H9 (cell line): ENCODE data around the gene MAPK13. TPM values are rescaled to one million over a fixed set of nuclear protein-coding genes. Genes with fewer than 3 reads are reported as not detected.

Source experiments
- DNase-seq: peaks from one replicate; pipeline ENCODE4 v3.0.0-alpha.2; 2017
- H2AFZ ChIP-seq: one replicate; pipeline ENCODE4 v1.6.1; 2013; ENCODE audit warnings: mild to moderate bottlenecking, low read length, control low read depth, moderate library complexity
- H2AK5ac ChIP-seq: 2 replicates; pipeline ENCODE4 v1.6.1; 2013; ENCODE audit warnings: low read length, control low read depth, mixed read lengths; ENCODE audit not compliant: insufficient read length
- H2BK120ac ChIP-seq: one replicate; pipeline ENCODE4 v1.6.1; 2013; ENCODE audit warnings: low read depth, mild to moderate bottlenecking, low read length, control low read depth, inconsistent platforms; ENCODE audit not compliant: poor library complexity, severe bottlenecking
- H2BK12ac ChIP-seq: 2 replicates; pipeline ENCODE4 v1.6.1; 2013; ENCODE audit warnings: low read length, control low read depth, mixed read lengths, low read depth; ENCODE audit not compliant: insufficient read length
- H2BK15ac ChIP-seq: 2 replicates; pipeline ENCODE4 v1.6.1; 2013; ENCODE audit warnings: low read depth, low read length, control low read depth
- H2BK20ac ChIP-seq: one replicate; pipeline ENCODE4 v1.6.1; 2013; ENCODE audit warnings: low read depth, mild to moderate bottlenecking, low read length, control low read depth, inconsistent platforms; ENCODE audit not compliant: poor library complexity, severe bottlenecking
- H2BK5ac ChIP-seq: 2 replicates; pipeline ENCODE4 v1.6.1; 2013; ENCODE audit warnings: low read length, control low read depth, mixed read lengths; ENCODE audit not compliant: insufficient read length
- H3K14ac ChIP-seq: 2 replicates; pipeline ENCODE4 v1.6.1; 2013; ENCODE audit warnings: low read length, control low read depth; ENCODE audit not compliant: insufficient read depth
- H3K18ac ChIP-seq: 2 replicates; pipeline ENCODE4 v1.6.1; 2013; ENCODE audit warnings: low read depth, mild to moderate bottlenecking, mixed read lengths, low read length, control low read depth; ENCODE audit not compliant: insufficient read length
- H3K23ac ChIP-seq: 2 replicates; pipeline ENCODE4 v1.6.1; 2013; ENCODE audit warnings: low read length, control low read depth, mixed read lengths, low read depth; ENCODE audit not compliant: insufficient read length
- H3K23me2 ChIP-seq: 2 replicates; pipeline ENCODE4 v1.6.1; 2013; ENCODE audit warnings: low read depth, mild to moderate bottlenecking, mixed read lengths, low read length, control low read depth; ENCODE audit not compliant: insufficient read length, poor library complexity, severe bottlenecking
- H3K27ac ChIP-seq: 2 replicates; pipeline ENCODE4 v1.5.1; 2013; ENCODE audit warnings: low read length, control low read depth, mixed read lengths, low read depth; ENCODE audit not compliant: insufficient read length
- H3K27me3 ChIP-seq: 2 replicates; pipeline ENCODE4 v1.6.1; 2013; ENCODE audit warnings: low read length, control low read depth, inconsistent platforms; ENCODE audit not compliant: insufficient read depth
- H3K4ac ChIP-seq: 2 replicates; pipeline ENCODE4 v1.6.1; 2013; ENCODE audit warnings: low read depth, mild to moderate bottlenecking, control low read depth, inconsistent platforms, low read length, moderate library complexity
- H3K4me1 ChIP-seq: 2 replicates; pipeline ENCODE4 v1.6.1; 2013; ENCODE audit warnings: low read length, control low read depth, inconsistent platforms; ENCODE audit not compliant: insufficient read depth
- H3K4me2 ChIP-seq: 2 replicates; pipeline ENCODE4 v1.6.1; 2013; ENCODE audit warnings: low read length, control low read depth, mixed read lengths; ENCODE audit not compliant: insufficient read length, insufficient read depth
- H3K56ac ChIP-seq: 2 replicates; pipeline ENCODE4 v1.6.1; 2013; ENCODE audit warnings: low read depth, mild to moderate bottlenecking, mixed read lengths, low read length, control low read depth; ENCODE audit not compliant: insufficient read length
- H3K79me1 ChIP-seq: 2 replicates; pipeline ENCODE4 v1.6.1; 2013; ENCODE audit warnings: low read depth, mild to moderate bottlenecking, moderate library complexity, low read length, control low read depth, inconsistent platforms; ENCODE audit not compliant: insufficient read depth, poor library complexity, severe bottlenecking
- H3K79me2 ChIP-seq: 2 replicates; pipeline ENCODE4 v1.6.1; 2013; ENCODE audit warnings: low read length, control low read depth, inconsistent platforms; ENCODE audit not compliant: insufficient read depth
- H3K9ac ChIP-seq: 2 replicates; pipeline ENCODE4 v1.6.1; 2013; ENCODE audit warnings: low read length, control low read depth, mixed read lengths; ENCODE audit not compliant: insufficient read length; ENCODE audit errors: extremely low read depth
- H3K9me3 ChIP-seq: one replicate; pipeline ENCODE4 v1.6.1; 2013; ENCODE audit warnings: low read depth, low read length, inconsistent platforms; ENCODE audit not compliant: control insufficient read depth
- H3T11ph ChIP-seq: one replicate; pipeline ENCODE4 v1.6.1; 2013; ENCODE audit warnings: mild to moderate bottlenecking, low read length, control low read depth, inconsistent platforms
- H4K20me1 ChIP-seq: one replicate; pipeline ENCODE4 v1.6.1; 2013; ENCODE audit not compliant: control insufficient read depth, insufficient read length, insufficient read depth
- H4K5ac ChIP-seq: 2 replicates; pipeline ENCODE4 v1.6.1; 2013; ENCODE audit warnings: low read depth, mild to moderate bottlenecking, mixed read lengths, low read length, control low read depth; ENCODE audit not compliant: insufficient read length
- H4K8ac ChIP-seq: replicated peaks from 2 replicates; pipeline ENCODE4 v1.6.1; 2013; ENCODE audit warnings: low read length, control low read depth, mixed read lengths, low read depth; ENCODE audit not compliant: insufficient read length
- H4K91ac ChIP-seq: 2 replicates; pipeline ENCODE4 v1.6.1; 2013; ENCODE audit warnings: low read depth, mild to moderate bottlenecking, moderate library complexity, mixed read lengths, low read length, control low read depth; ENCODE audit not compliant: insufficient read length
- H3K27ac Mint-ChIP-seq, 3 experiments: 2 replicates in 2 of 3; 3 replicates in 1 of 3; pipeline ENCODE4 v1.8.0; 2020 to 2021; ENCODE audit warnings: mixed read lengths in 3 of 3, mild to moderate bottlenecking in 1 of 3, moderate library complexity in 1 of 3
- H3K27me3 Mint-ChIP-seq: 2 replicates; pipeline ENCODE4 v1.8.0; 2021; ENCODE audit warnings: low read depth, mild to moderate bottlenecking, moderate library complexity, mixed read lengths
- H3K36me3 Mint-ChIP-seq, 3 experiments: 2 replicates in 2 of 3; 3 replicates in 1 of 3; pipeline ENCODE4 v1.8.0; 2020 to 2021; ENCODE audit warnings: low read depth in 3 of 3, mixed read lengths in 3 of 3; ENCODE audit not compliant: insufficient read depth in 1 of 3
- H3K4me1 Mint-ChIP-seq, 2 experiments: 2 replicates each; pipeline ENCODE4 v1.8.0; 2020; ENCODE audit warnings: mixed read lengths in 2 of 2
- H3K4me3 Mint-ChIP-seq, 2 experiments: 2 replicates in 1 of 2; 3 replicates in 1 of 2; pipeline ENCODE4 v1.8.0; 2020 to 2021; ENCODE audit warnings: mild to moderate bottlenecking in 2 of 2, mixed read lengths in 2 of 2, moderate library complexity in 1 of 2
- H3K9me3 Mint-ChIP-seq, 2 experiments: 2 replicates in 1 of 2; 3 replicates in 1 of 2; pipeline ENCODE4 v1.8.0; 2020; ENCODE audit warnings: mild to moderate bottlenecking in 2 of 2, mixed read lengths in 2 of 2, moderate library complexity in 1 of 2
- CTCF ChIP-seq: fragments of 200-600 bp; sonication (generic); conservative IDR thresholded peaks from 3 replicates; pipeline ENCODE4 v1.8.0; 2021; ENCODE audit warnings: antibody characterized with exemption, mild to moderate bottlenecking
- WGBS: extraction: QIAGEN DNeasy Blood & Tissue Kit; methylation state at CpG from one replicate; pipeline ENCODE4 v1.1.7; 2013; ENCODE audit warnings: missing lambda C conversion rate, low lambda C conversion rate, mixed read lengths; ENCODE audit not compliant: insufficient read length; ENCODE audit errors: extremely low coverage; 5-methylcytosine and 5-hydroxymethylcytosine counted together
- total RNA-seq: library from RNA; stranded (reverse); gene quantifications from 2 replicates; pipeline ENCODE4 v1.2.1, GENCODE V29; 2021

The MAPK13 gene
- total RNA-seq, 1 experiment from 2014 or later: 18.9 TPM

- H2AFZ ChIP-seq: no peak overlapping the region
- H3K27me3 ChIP-seq: no peaks in the 10 kb centered on the region
- H2AK5ac ChIP-seq: no peak overlapping the region
- no peak overlapping the region for H3K27ac Mint-ChIP-seq
- H3K9me3 Mint-ChIP-seq: no peaks in the 10 kb centered on the region
- H2BK5ac ChIP-seq: no peak overlapping the region
- no peaks in the 10 kb centered on the region for H3K27me3 Mint-ChIP-seq
- H4K5ac ChIP-seq: no peak overlapping the region
- no CpG with 5 or more reads among the region's 3 CpGs for WGBS
- no peaks in the 10 kb centered on the region for H3K79me1 ChIP-seq
- H3K23ac ChIP-seq: no peak overlapping the region
- no peak overlapping the region for H3K27ac ChIP-seq
- no peak overlapping the region for H2BK12ac ChIP-seq
- peaks cover 8 to 9% of the 10 kb centered on the region in 2 experiments; a peak in 2 of 4 replicates for H3K4me1 Mint-ChIP-seq
- H3K4ac ChIP-seq: no peak overlapping the region
- no peaks in the 10 kb centered on the region for H3K79me2 ChIP-seq
- H3K56ac ChIP-seq: no peak overlapping the region
- H4K8ac ChIP-seq: no peak overlapping the region
- H3K23me2 ChIP-seq: no peaks in the 10 kb centered on the region
- no peak overlapping the region for H3K14ac ChIP-seq
- no peaks in the 10 kb centered on the region for H3K4me1 ChIP-seq
- H3K18ac ChIP-seq: no peak overlapping the region
- DNase-seq: no peak
- no peak overlapping the region for H3T11ph ChIP-seq
- no peak overlapping the region for H3K9ac ChIP-seq
- H2BK120ac ChIP-seq: no peak overlapping the region
- H3K9me3 ChIP-seq: no peaks in the 10 kb centered on the region
- no peak overlapping the region for H2BK20ac ChIP-seq
- TF ChIP-seq CTCF: no peak
- H4K91ac ChIP-seq: no peak overlapping the region
- peaks cover 5 to 36% (median 16%) of the 10 kb centered on the region in 3 experiments for H3K36me3 Mint-ChIP-seq
- no peak overlapping the region for H2BK15ac ChIP-seq
- no peak overlapping the region for H3K4me3 Mint-ChIP-seq
- H4K20me1 ChIP-seq: no peaks in the 10 kb centered on the region
- H3K4me2 ChIP-seq: no peak overlapping the region
Measured at GRCh38 chr6:36110050-36110449, 20.3 kb upstream of the MAPK13 start.
